Natural killer cell treated with Interleukin-12 subunit alpha and Interleukin-12 subunit beta and Interleukin-15 and Interleukin-18, amount 100 ng/mL, for 72 hours (primary cell): ENCODE data around the gene XCR1. TPM values are rescaled to one million over a fixed set of nuclear protein-coding genes. Genes with fewer than 3 reads are reported as not detected.

Source experiments
- total RNA-seq, 2 donors: library from RNA; stranded (reverse); gene quantifications; one replicate each; pipeline ENCODE4 v1.2.3, GENCODE V29; 2022

XCR1 gene
- total RNA-seq, 2 donors from 2014 or later, result not detected

Other genes starting within 250 kb of the XCR1 start
- not detected for gene SLC6A20, start 230.9 kb downstream of the XCR1 start, total RNA-seq
- 1 to 10 TPM; 6.7 to 7.1 TPM for gene LZTFL1, start 185.4 kb downstream of the XCR1 start, total RNA-seq
- not detected for gene CCR9, start 140.9 kb downstream of the XCR1 start, total RNA-seq
- 1 to 10 TPM; 4.0 to 5.3 TPM for gene CXCR6, start 84.0 kb downstream of the XCR1 start, total RNA-seq
- 10 to 100 TPM; 14.6 to 30.3 TPM for gene FYCO1, start 31.7 kb downstream of the XCR1 start, total RNA-seq
- gene CCR1, start 180.8 kb upstream of the XCR1 start, total RNA-seq, result 10 to 100 TPM; 52.2 to 92.2 TPM
- gene CCR3, start 215.0 kb upstream of the XCR1 start, total RNA-seq, result 1 to 10 TPM in 1 of 2 donors, under 1 TPM in 1; 0.55 to 4.3 TPM